GM10266 (cell line): ENCODE results near the gene NPAS3.

ENCODE experiments used
- DNase-seq: peaks from one replicate; pipeline ENCODE4 v3.0.0; 2012; ENCODE audit errors: extremely low spot score
- CTCF ChIP-seq: IDR thresholded peaks from 2 replicates; pipeline ENCODE4 v1.5.1; 2012; ENCODE audit warnings: mild to moderate bottlenecking, low read depth; ENCODE audit not compliant: control insufficient read depth, insufficient read depth; ENCODE audit errors: missing control alignments

Gene NPAS3

GRCh38 chr14:33191855-33192254, 253.2 kb downstream of the NPAS3 start:
- DNase-seq, result no peak
- TF ChIP-seq CTCF, result no peak

- no peak for TF ChIP-seq CTCF
- DNase-seq, result no peak
Measured at GRCh38 chr14:33194551-33194950, 255.9 kb downstream of the NPAS3 start.

GRCh38 chr14:33198684-33199083, 260.0 kb downstream of the NPAS3 start:
- TF ChIP-seq CTCF, result no peak
- no peak for DNase-seq

DNA sequence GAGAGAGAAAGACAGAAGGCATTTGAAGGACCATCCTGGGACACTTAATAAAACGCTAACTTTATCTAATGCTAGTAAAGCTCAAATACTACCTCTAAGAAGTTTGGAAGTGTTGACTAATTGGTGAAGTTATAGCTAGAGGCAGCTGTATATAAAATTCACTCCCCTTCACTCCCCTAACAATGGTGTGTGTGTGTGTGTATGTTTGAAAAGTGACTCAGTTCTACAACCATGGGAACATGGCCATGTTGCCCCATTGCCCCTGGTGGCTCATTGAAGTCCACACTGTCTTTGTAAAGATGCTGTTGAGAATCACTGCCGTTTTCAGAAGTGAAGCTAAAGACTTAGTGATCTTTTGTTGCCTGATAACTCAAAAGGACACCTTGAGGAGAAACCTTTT, 262.4 kb downstream of the NPAS3 start:
- TF ChIP-seq CTCF, result no peak
- DNase-seq, result no peak

GRCh38 chr14:33206981-33207380, 268.3 kb downstream of the NPAS3 start:
- DNase-seq, result no peak
- no peak for TF ChIP-seq CTCF

GRCh38 chr14:33207467-33208017, 268.9 kb downstream of the NPAS3 start:
- no peak for DNase-seq
- no peak for TF ChIP-seq CTCF

DNA sequence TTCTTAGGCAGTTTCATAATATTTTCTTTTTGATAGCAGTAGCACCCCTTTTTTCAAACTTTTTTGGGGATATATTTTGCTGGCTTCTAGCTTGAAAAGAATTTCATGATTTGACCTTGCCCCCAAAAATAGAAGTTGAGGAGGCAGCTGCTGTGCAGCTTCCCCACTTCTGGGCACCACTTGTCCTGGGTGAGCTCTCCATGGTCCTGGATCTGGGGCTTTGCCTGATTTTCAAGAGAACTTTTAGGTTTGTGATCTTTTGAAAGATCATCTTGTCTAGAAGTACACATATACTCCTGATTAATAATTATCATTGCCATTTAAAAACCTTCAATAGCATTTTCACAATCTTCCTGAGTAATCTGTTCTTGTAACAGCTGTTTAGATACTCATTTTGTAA, 271.6 kb downstream of the NPAS3 start:
- DNase-seq, result no peak

More for the DNA sequence above, 271.6 kb downstream of the NPAS3 start:
- no peak for TF ChIP-seq CTCF
